A549 (cell line): ENCODE data around the gene SLCO4A1.

Experiments
- CEBPB ChIP-seq, 2 experiments: fragments of >200 bp in 1 of 2; sonication (Bioruptor Twin) in 1 of 2; formaldehyde crosslinking in 1 of 2; IDR thresholded peaks; 2 replicates each; pipeline ENCODE4 v1.6.1; 2012 to 2016
- EHMT2 ChIP-seq: fragments of 200-600 bp; sonication (generic); IDR thresholded peaks from 2 replicates; pipeline ENCODE4 v1.6.1; 2016; ENCODE audit warnings: antibody characterized with exemption, low read depth, mild to moderate bottlenecking, moderate library complexity
- TF ChIP-seq, protein P1 (sequence below): fragments of >200 bp; sonication (Bioruptor Twin); formaldehyde crosslinking; IDR thresholded peaks from 3 replicates; pipeline ENCODE4 v1.5.1; 2016

DNA sequence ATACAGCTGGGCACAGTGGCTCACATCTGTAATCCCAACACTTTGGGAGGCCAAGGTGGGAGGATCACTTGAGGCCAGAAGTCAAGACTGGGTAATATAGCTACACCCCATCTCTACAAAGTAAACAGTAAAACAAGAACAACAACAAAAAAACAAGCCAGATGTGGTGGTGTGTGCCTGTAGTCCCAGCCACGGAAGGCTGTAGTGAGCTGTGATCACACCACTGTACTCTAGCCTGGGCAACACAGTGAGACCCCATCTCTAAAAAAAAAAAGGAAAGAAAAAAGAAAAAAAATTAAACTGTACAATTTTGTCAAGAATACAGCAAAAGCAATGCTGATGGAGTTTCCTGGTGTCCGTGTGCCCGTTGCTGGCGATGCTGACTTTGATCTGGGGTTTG lies 47.2 kb upstream of the SLCO4A1 start:
- TF ChIP-seq EHMT2 (no peak), CEBPB (IDR thresholded peaks at IDR 0.05) (no peak)
- TF ChIP-seq, protein P1, sequence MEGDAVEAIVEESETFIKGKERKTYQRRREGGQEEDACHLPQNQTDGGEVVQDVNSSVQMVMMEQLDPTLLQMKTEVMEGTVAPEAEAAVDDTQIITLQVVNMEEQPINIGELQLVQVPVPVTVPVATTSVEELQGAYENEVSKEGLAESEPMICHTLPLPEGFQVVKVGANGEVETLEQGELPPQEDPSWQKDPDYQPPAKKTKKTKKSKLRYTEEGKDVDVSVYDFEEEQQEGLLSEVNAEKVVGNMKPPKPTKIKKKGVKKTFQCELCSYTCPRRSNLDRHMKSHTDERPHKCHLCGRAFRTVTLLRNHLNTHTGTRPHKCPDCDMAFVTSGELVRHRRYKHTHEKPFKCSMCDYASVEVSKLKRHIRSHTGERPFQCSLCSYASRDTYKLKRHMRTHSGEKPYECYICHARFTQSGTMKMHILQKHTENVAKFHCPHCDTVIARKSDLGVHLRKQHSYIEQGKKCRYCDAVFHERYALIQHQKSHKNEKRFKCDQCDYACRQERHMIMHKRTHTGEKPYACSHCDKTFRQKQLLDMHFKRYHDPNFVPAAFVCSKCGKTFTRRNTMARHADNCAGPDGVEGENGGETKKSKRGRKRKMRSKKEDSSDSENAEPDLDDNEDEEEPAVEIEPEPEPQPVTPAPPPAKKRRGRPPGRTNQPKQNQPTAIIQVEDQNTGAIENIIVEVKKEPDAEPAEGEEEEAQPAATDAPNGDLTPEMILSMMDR: no peak
